GM19397 (cell line): ENCODE results near the gene TNN.
A peak's percentile ranks its signal among the peaks of the same experiment; 100 is the strongest.
"Not testable (repeated sequence)": the region's sequence is repeated elsewhere in the genome, so short reads cannot be mapped to it uniquely, and the experiment has no call there.

ENCODE experiments used
- ATAC-seq: cut with Tn5 transposase; IDR thresholded peaks from one replicate; pipeline ENCODE4 v1.9.1; 2021; ENCODE audit warnings: mild to moderate bottlenecking, moderate library complexity; ENCODE audit not compliant: unreplicated experiment

TNN gene

DNA sequence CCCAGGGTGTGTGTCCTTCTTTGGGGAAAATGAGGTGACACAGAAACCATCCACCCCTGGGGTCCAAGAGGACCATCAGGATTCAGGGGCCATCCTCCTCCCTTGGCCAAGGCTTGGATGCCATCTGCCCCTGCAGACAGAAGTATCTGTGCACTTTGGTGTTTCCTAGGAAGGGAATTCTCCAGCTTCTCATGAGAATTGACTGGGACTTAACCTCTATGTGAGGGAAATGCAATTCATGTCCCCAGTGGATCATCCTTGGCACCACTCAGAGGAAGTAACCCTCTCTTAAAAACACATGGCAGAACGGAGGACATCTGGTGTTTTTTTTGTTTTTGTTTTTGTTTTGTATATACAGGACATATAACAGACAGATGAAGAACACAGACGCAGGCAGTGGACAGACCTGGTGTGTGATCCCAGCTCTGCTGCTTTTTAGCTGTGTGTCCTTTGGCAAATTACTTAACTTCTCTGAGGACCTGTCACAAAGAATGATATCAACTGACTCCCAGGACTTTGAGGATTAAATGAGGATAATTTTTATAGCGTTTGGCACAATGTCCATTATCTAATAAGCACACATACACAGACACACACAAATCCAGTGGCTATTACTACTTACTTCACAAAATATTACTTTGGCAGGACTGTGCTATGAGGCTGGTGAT is 3.8 kb downstream of the TNN start:
- ATAC-seq: no peak

DNA sequence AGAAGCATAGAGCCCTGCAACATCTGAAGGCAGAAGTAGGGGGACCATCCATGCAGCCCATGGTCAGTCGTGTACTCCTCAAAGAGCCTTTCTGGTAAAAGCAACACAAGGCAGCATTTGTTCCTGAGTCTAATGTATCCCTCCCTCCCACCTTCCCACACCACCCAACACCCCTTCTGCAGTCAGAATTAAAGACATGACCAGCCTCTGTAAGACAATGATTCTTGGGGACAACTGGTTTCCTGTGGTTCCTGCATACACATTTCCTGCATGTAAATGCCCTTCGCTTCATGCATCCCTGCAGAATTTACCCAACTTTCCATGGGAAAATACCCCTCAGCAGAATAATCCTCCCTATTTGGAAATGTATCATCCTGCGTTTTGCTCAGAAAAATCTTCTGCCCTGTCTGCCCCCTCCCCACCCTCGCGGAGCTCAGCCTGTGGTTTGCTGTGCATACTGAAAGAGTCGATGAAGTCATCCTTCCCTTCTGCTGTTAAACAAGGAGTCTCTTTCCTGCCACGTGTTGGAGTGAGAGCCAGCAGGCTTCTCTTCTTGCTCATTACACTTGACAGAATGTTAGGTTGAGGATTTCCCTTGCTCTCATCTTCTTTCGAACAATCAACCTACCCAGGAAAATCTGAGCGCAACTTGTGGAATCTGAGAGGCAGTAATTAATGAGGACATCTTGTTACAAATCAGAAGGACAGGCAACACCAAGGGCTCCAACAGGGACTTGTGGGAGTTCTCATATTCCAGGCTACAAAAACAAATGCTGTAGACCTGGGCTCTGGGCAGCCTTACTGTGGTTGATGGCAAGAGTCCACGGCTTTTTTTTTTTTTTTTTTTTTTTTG is 4.7 kb downstream of the TNN start:
- peak; percentile 58 for ATAC-seq

DNA sequence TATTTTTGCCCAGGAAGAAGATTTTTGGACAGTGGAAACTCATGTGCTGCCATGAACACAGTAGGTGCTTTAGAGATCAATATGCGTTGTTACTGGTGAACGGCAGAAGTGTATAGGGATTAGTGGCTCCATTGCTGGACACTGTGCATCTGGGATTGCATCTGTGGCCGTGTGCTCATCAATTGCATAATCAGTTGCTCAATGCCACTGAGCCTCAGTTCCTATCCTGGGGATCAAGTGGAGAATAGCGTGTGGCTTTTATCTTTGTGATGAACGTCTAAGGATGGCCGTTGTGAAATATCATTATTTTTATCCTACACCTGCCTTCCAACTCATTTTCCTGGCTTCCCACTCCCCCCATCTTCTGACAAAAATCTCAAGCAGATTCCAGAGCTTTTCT is 5.4 kb downstream of the TNN start:
- ATAC-seq: no peak

DNA sequence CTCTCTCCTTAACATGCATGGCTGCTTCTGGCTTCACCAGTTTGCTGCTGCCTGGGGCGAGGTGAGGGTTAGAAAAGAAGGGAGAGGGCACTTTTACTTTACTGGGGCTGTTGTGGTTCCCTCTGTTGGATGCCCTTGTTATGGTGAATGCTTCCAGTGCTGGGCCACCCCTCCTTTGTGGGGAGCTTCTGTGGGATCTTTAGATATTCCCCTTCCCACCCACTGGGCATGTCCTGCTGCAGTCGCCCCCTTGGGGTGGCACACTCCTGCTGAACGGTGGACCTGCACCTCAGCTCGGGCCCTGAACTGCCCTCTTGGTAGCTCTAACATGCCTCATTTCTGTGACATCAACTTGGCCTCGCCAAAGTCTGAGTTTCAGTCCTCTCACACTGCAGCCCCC is 6.0 kb downstream of the TNN start:
- ATAC-seq: no peak

DNA sequence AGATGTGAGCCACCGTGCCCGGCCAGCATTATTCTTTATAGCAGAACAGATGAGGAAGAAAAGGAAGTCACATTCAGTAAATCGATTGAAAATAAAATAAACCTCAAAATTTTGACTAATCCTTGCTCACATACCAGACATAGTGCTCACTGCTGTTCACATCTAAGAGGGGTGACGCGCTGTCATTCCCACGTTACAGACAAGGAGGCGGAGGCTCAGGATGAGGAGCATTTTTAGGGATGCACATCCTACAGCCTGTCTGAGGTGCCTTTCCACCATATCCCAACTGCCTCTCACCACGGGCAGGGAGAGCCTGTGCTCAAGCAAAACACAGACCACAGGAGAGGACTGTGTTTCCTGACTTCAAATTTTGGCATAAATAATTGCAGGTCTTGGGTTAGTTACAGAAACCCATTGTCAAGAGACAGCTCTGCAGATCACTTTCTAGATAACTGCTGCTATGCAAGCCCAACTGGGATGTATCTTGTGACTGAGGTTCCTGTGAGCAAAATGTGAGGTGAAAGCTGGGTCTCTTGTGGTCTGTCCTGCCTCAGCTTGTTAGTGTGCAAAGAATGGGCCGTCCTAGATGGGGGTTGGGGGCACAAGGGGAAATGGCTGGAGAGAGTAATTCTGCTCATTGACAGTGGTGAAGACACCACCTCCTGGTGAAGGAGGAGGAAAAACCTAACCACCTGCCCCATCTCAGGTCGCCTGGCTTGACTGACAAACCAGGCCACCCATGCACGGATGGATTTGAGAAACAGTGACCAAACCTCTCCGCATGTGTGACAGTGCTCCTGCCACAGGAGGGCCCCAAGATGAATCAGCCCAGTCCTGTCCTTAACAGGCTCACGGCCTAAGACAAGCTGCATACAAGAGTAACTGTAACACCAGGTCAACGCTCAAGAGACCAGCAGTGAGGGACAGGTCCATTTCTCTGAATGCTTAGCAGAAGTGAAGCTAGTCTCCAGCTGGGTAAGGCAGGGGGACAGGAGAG is 8.2 kb downstream of the TNN start:
- ATAC-seq: no peak

DNA sequence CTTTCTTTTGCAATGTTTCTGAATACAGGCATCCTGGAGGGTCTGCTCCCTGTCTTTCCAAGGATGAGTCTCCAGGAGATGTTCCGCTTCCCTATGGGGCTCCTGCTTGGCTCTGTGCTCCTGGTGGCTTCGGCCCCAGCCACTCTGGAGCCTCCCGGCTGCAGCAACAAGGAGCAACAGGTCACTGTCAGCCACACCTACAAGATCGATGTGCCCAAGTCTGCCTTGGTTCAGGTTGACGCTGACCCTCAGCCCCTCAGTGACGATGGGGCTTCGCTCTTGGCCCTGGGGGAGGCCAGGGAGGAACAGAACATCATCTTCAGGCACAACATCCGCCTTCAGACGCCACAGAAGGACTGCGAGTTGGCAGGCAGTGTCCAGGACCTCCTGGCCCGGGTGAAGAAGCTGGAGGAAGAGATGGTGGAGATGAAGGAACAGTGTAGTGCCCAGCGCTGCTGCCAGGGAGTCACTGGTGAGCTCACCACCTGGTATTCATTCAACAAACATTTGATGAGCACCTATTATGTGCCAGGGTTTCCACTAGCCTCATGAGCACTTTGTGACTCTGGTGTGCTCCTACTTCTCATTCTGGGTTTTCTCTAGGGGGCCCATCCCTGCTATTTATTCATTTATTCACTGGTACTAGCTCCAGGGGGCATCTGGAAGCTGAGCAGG is 9.9 kb downstream of the TNN start:
- no peak for ATAC-seq

DNA sequence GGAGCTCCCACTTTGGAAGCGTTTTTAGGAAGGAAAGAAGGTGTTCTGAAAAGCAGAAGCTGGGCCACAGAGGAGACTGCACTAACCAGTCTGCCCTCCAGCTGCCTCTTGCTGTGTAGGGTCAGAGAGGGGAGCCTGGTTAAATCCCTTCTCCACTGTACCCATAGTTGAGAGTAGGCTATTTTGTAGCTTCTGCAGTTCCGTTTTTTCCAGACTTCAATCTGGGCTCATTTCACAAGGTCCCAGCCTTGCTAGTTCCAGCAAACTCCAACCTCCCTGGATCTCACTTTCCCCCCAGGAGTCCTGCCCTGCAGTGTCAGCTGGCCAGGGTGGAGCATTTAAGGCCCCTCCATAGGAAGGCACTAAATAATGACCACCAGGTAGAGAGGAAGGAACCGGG is 11.0 kb downstream of the TNN start:
- ATAC-seq: no peak

DNA sequence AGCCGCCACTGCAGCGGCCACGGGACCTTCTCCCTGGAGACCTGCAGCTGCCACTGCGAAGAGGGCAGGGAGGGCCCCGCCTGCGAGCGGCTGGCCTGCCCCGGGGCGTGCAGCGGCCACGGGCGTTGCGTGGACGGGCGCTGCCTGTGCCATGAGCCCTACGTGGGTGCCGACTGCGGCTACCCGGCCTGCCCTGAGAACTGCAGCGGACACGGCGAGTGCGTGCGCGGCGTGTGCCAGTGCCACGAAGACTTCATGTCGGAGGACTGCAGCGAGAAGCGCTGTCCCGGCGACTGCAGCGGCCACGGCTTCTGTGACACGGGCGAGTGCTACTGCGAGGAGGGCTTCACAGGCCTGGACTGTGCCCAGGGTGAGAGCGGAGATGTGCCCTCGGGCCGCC is 11.7 kb downstream of the TNN start:
- no peak for ATAC-seq

DNA sequence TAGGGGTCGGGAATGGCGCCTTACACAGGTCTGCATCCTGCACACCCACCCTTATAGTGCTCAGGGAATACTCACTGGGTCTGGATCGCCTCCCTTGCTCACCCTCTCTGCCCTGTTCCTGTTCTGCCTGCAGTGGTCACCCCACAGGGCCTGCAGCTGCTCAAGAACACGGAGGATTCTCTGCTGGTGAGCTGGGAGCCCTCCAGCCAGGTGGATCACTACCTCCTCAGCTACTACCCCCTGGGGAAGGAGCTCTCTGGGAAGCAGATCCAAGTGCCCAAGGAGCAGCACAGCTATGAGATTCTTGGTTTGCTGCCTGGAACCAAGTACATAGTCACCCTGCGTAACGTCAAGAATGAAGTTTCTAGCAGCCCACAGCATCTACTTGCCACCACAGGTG is 12.4 kb downstream of the TNN start:
- ATAC-seq: no peak

DNA sequence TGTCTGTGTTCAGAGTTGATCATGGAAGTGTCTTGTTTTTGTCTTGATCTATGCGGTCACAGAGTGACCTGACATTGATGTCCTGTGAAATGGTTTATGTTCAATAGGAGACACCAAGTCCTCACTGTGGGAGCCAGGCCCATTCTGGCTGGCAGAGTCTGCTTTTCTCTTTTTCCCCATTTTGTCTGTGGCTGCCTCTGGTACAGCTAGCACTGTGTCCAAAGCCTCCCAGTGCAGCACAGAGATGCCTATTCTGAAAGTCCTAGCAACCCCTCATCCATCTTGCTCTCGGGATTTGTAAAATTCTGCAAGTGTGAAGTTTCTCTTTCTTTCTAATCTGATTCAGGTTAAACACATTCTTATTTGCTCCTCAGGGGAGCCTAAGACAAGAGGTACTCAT is 14.3 kb downstream of the TNN start:
- ATAC-seq: no peak

DNA sequence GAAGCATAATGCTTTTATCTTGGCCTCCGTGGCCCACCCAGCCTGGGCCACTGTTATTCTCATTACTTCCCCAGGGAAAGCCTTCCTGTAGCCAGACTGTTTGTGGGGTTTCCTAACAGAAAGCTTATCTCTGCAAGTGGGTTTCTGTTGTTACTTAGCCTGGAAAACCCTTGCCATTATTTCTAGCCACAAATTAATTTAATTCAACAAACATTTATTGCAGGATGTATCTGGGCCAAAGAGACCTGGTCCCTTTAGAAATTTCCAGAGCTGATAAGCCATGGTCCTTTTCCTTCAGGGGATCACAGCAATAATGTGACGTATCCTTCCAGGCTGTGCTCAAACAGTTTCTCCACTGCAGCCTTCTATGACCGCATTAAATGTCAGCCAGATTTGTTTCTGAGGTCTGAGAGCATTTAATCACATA is 20.9 kb downstream of the TNN start:
- no peak for ATAC-seq

DNA sequence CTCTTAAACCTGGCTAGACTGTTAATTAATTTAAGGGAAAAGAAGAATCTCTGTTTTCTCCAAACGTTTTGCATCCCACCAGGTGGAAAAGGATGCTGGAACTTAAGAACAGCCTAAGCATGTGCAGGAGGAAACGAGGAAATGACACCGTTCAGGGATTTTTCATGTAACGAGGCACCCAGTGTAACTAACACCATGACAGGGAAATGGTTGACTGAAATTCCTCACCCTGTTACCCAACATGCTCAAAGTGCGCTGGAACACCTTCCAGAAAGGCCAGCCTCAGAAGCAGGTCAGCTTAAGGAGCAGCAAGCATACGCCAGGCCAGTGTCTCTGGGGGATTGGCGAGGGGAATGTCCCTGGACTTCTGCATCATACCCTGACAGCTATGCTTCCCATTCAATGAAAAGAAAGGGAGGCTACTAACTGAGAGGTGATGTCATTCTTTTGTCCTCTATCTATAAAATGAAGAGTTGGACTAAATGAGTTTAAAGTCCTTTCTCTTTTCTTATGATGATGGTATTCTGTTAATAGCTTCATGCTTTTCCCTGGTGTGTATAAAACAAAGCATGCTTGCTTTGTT is 21.6 kb downstream of the TNN start:
- ATAC-seq: no peak

DNA sequence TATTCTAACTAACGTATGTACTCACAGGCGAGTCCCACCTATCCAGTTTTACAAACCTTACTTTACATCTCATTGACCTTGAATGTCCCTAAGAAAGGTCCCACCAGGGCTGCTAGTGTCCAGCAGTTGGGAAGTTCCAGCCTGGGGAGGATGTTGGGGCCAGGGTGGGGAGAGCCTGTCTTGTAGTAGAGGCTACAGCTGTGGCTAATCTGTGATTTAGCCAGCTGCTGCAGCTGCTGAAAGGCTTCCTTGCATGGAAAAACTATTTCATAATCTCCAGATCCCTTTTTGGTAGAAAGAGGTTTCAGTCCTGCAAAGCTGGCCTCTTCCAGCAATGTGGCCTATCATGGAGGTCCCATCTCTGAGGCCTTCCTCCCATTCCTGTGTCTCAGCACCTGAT is 23.1 kb downstream of the TNN start:
- no peak for ATAC-seq

DNA sequence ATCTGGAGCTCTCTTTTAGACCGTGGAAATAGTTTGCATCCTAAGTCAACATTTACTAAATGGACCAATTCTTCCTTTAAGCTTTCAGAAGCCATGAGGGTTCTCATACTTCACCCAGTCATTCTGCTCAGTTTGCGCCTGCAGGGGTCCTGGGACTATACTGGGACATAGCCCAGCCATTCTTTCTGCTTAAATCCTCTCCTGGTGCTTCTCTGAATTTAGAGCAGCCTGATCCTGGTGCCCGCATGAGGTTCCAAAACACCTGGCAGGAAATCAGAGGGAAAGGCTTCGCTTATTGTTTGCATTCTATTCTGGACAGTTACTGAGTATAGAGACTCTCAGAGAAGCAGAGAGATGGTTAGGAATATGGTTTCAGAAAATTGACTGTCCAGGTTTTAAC is 27.0 kb downstream of the TNN start:
- no peak for ATAC-seq

DNA sequence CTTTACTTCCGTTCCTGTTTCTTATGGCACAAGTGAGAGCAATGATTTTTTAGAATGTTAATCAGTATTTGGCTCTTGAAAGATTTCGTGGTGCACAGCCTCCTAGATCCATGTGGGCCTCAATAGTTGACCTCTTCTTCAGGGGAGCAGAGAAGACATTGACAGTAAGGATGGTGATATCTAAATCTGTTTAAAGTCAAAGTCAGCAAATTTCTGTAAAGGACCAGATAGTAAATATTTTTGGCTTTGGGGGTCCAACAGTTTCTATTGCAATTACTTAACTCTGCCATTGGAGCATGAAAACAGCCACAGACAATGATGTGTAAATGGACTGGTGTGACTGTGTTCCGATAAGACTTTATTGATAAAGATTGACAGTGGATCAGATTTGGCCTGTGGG is 27.4 kb downstream of the TNN start:
- ATAC-seq: no peak

DNA sequence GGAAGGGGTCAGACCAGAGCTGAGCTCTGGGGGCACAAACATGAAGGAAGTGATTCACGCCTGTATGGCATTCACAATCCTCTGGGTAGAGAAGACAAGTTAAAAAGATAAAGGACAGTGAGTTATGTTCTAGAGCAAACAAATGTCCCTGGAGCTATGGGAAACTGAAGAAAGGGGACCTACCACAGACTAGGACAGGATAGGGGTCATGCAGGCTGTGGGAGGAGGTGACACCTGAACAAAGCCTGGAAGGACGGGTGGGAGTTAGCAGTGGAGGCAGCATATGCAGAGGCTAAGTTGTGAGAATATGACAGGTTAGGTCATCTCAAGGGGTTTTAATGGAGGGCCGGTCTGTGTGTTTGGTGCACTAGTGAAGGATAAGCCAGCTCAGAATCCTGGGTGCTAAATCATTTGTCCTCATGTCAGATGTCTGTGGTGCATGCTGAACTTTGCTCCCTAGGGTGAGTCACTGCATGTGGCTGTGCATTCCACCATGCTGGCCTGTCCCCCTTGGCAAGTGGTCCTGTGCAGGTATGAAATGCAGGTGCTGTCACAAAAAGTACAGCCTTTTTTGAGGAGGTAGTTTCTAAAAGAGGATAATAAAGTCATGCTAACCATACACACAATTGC is 28.5 kb downstream of the TNN start:
- ATAC-seq: no peak

DNA sequence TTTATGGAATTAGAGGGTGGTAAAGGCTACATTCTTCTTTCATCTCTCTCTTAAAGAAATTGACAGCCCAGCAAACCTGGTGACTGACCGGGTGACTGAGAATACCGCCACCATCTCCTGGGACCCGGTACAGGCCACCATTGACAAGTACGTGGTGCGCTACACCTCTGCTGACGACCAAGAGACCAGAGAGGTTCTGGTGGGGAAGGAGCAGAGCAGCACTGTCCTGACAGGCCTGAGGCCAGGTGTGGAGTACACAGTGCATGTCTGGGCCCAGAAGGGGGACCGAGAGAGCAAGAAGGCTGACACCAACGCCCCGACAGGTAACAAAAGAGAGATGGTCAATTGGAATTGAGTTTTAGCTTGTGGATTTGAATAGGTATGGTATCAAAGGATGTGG is 29.7 kb downstream of the TNN start:
- ATAC-seq: no peak

DNA sequence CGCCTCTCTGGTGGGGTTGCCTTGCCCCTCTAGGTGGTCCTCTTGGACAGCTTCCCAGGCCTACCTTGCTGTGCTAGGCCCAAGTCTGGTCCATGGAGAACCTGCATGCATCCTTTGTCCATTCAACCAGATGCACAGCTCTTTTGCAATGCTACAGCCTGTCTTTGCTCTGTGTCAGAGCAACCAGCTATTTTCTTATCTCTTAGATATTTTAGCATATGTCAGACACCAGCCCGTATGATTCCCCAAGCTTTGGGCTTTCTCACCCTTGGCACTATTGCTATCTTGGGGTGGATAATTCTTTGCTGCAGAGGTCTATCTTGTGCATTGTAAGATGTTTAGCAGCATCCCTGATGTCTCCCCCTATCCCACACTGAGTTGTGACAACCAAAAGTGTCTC is 32.3 kb downstream of the TNN start:
- ATAC-seq: no peak

DNA sequence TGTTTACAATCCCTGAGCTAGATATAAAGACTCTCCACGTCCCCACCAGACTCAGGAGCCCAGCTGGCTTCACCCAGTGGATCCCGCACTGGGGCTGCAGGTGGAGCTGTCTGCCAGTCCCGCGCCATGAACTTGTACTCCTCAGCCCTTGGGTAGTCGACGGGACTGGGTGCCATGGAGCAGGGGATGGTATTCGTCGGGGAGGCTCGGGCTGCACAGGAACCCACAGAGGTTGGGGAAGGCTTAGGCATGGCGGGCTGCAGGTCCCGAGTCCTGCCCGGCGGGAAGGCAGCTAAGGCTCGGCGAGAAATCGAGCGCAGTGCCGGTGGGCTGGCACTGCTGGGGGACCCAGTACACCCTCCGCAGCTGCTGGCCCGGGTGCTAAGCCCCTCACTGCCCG is 34.5 kb downstream of the TNN start:
- not testable (repeated sequence) for ATAC-seq

DNA sequence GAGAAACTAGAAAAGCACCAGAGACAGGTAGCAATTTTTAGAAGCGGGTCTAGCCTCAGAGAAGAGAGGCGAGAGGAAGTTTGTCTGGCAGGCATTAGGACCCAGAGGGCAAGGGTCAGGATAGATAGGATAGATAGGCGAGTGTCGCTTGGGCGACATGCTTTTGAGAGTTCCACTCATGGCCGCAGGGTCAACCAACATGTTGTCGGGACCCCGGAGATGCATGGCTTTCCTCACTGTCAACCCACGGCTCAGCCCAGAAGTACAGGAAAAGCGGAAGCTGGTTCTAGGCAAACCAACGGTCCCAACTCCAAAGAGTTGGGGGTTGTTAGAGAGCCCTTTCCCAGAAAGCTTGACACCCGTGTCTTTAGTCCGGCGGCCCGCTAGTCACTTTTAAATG is 38.9 kb downstream of the TNN start:
- not testable (repeated sequence) for ATAC-seq
